Left hindlimb (tissue), 1 donor: ENCODE measurements around the gene RASSF3.
"Not testable (repeated sequence)": the region's sequence is repeated elsewhere in the genome, so short reads cannot be mapped to it uniquely, and the experiment has no call there.

Source experiments
- DNase-seq: peaks from one replicate; pipeline ENCODE4 v3.0.0-alpha.2; 2018

Gene RASSF3

DNA sequence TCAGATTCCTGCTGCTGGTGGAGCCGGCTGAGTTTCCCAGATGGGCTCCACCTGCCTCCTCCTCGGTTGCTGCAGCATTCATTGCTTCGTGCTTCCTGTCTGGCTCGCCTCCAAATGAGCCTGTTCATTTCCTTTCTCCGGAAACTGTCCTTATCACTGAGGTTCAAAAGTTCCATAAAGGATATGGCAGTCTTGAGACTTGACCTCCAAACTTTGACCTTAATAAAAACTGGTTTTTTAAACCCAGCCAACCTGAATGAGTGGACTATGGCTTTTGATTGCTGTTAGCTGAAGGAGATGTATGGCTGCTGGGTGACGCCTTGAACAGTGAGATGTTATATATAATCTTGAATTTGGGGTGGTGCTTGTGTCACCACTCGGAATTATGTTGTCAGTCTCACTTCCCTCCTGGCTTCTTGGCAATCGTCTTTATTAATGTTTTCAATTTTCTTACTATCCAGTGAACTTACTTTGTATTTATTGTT is 62.7 kb downstream of the RASSF3 start:
- no peak for DNase-seq

DNA sequence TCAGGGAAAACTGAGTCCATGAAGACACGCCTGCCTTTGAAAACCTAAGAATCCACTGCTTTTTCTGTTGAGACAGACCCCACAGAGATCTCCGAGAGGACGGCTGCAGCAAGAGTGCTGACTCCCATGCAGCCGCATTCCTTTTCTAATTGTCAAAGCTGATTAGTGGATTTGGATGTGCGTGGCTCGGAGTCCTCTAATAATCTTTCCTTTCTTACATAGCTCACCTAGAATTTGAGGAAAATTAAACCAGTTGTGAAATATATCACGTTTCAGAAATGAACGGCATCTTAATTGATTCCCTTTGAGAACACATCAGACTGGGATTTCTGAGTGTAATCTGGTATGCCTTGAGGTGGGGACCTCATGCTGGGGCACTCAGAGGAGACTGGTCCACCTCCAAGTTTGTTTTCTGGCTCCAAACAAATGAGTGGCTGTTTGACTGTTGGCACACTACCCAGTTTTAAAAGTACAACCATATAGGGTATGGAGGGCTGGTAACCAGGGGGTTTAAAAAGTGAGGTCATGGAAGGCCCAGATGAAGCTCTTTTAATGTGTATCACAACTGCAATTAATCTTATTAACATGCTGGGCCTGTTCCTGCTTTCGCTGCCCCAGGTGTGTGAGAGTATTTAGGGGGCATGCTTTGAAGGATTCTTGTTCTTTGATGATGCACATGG is 63.3 kb downstream of the RASSF3 start:
- DNase-seq = no peak

DNA sequence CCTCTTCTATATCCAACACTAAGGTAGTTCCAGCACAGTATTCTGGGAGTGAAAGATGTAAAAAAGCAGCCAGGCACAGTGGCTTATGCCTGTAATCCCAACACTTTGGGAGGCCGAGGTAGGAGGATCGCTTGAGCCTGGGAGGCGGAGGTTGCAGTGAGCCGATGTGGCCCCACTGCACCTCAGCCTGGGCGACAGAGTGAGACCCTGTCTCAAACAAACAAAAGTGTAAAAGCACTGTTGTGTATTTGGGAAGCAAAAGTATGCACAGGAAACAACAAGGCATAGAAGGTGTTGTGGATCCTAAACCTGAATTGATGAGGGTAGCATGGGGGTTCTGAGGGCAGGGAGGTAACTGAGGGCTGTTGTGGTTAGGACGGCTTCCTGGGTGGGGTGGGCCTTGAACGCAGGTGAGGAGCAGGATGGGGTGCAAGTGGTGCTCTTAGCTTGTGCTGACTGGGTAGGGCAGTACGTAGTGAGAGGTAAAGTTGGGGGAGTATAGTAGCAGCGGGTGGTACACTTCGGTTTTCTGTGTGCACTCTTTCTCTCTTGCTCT is 64.2 kb downstream of the RASSF3 start:
- DNase-seq = no peak

- DNase-seq = no peak
Measured at GRCh38 chr12:64675795-64676194, 65.5 kb downstream of the RASSF3 start.

- no peak for DNase-seq
Measured at GRCh38 chr12:64678248-64678647, 68.0 kb downstream of the RASSF3 start.

DNA sequence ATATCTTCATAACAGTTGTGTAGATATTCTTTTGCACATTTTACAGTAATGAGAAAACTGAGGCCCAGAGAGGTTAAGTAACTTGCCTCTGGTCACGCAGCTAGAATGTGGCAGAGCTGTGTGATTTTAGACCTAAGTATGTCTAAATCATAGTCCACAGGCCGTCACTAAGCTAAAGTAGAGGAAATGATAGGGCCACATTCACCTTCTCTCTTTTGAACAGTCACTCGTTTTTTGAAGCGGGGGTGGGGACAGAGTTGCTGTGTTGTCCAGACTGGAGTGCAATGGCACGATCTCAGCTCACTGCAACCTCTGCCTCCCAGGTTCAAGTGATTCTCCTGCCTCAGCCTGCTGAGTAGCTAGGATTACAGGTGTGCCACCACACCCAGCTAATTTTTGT is 68.5 kb downstream of the RASSF3 start:
- DNase-seq = no peak

GRCh38 chr12:64679487-64680001 is 69.2 kb downstream of the RASSF3 start:
- peak; percentile 66 for DNase-seq

DNA sequence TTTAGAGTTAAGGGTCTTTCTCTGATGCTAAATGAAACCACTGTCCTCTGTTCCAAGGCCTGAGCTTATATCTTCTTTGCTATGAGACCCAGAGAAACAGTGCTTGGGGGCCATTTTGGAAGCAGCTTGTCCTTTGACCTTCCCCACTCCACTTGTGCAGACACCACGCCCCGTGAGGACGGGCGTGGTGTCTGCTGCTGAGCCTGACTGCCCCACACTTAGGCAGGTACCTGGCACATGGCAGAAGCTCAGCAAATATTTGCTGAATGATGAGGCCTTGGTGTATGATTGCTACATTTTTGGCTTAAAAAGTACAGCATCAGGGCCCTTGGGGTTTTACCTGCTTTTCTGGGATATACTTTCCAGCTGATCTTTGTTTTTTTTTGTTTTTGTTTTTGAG is 69.9 kb downstream of the RASSF3 start:
- no peak for DNase-seq

DNA sequence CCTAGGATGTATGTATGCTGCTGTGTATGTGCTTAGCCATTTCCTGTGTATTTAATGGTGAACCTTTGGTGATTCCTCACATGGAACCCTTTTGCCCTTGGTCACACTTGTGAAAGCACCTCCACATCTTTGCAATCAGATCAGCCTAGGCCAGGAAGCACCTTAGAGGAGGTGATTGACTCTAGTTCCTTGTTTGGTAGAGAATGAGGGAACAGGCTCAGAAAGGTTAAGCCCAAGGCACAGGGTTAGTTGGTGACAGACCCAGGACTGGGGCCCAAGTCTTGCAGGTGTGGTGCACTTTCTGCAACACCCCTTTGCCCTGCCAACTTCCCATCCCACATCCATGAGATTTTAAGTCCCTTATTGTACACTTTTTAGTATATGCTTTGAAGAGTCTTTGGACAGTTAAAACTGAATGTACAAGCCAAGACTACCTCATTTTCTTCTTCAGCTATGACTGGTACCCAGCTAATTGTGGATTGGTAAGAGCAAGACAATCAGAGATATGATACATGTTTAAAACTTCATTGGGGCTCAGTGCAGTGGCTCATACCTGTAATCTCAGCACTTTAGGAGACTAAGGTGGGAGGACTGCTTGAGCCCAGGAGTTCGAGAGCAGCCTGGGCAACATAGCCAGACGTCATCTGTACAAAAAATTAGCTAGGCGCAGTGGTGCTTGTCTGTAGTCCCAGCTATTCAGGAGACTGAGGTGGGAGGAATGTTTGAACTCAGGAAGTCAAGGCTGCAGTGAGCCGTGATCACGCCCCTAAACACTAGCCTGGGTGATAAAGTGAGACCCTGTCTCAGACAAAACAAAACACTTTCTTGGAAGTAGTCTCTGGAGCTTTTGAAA is 71.1 kb downstream of the RASSF3 start:
- no peak for DNase-seq

- DNase-seq = no peak
Measured at GRCh38 chr12:64682572-64683277, 72.4 kb downstream of the RASSF3 start.

DNA sequence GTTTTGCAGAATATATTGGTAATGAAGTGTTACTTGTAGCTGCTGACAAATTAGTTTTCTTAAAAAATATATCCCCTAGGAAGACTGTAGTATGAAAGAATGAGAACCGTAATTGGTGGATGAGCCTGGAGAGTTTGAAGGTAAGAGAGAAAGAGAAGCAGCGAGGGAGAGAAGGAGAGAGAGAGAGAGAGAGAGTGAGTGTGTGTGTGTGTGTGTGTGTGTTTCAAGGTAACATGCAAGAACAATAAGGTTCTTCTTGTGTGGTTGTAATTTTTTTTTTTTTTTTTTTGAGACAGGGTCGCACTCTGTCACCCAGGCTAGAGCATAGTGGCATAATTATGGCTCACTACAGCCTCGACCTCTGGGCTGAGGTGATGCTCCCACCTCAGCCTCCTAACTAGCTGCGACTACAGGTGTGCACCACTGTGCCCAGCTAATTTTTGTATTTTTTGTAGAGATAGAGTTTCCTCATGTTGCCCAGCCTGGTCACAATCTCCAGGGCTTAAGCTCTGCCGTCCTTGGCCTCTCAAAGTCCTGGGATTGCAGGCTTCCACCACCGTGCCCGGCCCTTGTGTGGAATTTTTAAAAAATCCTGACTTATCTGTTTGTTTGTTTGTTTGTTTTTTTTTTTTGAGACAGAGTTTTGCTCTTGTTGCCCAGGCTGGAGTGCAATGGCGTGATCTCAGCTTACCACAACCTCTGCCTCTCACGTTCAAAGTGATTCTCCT is 73.7 kb downstream of the RASSF3 start:
- no peak for DNase-seq

DNA sequence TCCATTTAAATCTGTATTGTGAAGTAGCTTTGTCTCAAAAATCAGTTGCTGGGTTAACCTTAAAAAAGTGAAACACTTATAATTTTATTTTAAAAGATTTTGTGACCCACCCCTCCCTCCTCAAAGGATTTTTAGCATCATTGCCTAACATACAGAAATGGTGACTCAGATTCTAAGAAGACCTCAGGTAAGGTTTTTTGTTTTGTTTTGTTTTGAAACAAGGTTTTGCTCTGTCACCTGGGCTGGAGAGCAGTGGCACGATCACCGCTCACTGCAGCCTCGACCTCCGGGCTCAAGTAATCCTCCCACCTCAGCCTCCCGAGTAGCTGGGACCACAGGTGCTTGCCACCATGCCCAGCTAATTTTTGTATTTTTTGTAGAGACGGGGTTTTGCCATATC is 74.8 kb downstream of the RASSF3 start:
- DNase-seq = no peak

- no peak for DNase-seq
Measured at GRCh38 chr12:64685605-64686004, 75.3 kb downstream of the RASSF3 start.

DNA sequence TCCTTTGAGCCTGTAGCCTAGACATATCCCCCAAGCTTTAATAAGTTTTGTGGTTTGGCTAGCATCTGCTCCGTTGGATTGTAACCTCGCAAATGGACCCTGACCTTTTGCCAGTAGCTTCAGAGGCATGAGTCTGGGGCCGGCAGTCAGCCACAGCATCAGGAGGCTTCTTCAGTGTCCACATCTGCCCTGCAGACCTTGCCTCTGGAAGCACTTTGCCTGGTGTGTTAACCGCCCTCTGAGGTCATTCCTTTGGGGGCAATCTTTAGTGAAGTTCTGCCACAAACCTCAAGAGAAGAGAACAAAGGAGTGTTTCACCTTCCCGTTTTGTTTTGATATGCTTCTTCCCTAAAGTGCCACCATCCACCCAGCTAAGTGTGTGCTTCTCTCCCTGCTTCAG is 77.5 kb downstream of the RASSF3 start:
- peak; percentile 60 for DNase-seq

- DNase-seq = no peak
Measured at GRCh38 chr12:64688219-64688618, 77.9 kb downstream of the RASSF3 start.

GRCh38 chr12:64688715-64689114 is 78.4 kb downstream of the RASSF3 start:
- no peak for DNase-seq

- not testable (repeated sequence) for DNase-seq
Measured at GRCh38 chr12:64690236-64690635, 79.9 kb downstream of the RASSF3 start.

- DNase-seq = no peak
Measured at GRCh38 chr12:64691227-64691794, 81.0 kb downstream of the RASSF3 start.

GRCh38 chr12:64691795-64692583 is 81.7 kb downstream of the RASSF3 start:
- no peak for DNase-seq

DNA sequence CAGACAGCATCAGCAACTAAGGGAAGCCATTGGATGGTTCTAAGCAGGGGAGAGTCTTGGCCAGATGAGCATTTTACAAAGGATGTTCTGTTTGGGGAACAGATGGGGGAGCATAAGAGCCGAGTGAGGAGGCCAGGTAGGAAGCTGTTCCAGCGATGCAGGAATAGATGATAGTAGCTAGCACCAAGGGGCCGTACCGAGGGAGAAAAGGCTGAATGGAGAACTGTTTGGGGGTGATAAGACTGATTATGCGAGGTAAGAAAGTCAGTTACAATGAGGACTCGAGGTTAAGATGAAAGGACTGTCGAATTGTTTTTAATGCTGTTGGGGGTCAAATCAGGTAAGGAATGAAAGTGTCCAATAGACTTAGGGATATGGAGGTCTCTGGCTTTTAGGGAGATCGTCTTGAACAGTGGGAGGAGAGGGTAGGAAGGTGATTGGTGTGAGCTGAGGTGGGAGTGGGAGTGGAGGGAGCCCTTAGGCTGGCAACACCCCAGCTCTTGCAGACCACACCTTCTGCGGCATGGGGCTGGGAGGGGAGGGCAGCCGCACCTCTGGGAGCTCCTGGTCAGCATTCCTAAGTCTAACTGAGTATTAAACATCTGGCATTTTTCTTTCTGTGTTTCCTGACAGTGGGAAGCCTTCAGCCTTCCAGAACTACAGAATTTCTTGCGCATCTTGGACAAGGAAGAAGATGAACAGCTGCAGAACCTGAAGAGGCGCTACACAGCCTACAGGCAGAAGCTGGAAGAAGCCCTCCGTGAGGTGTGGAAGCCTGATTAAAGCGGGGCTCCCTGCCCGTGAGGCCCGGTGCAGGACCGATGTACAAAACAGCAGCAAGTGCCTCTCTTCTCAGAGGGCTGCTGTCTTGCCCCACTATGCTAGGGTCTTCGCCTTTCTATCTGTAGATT is 84.1 kb downstream of the RASSF3 start:
- DNase-seq = peak; percentile 40
